HepG2 (cell line): ENCODE results near the gene OTOL1. TPM values are rescaled to one million over a fixed set of nuclear protein-coding genes. Genes with fewer than 3 reads are reported as not detected.

Experiments
- ATAC-seq: fragments of 200-7000 bp; cut with Tn5 transposase; 3 replicates; pipeline ENCODE4 v1.9.1; 2020; ENCODE audit warnings: mild to moderate bottlenecking, moderate library complexity
- BruUV-seq: library from RNA; stranded (reverse); fragments of 400-500 nt; replicated peaks from 2 replicates; lab custom pipeline; 2021; lab: Mats Ljungman, UMichigan
- CTCF ChIA-PET: fragments of 300-600 bp; formaldehyde crosslinking; extraction: SDS; loops from one replicate; lab custom pipeline; 2021; ENCODE audit warnings: low total read pairs, inconsistent platforms, low intra/inter-chr PET ratio; lab: Yijun Ruan, JAX
- POLR2A ChIA-PET: fragments of 350-600 bp; sonication (Branson Sonifier 250); formaldehyde crosslinking; loops from one replicate; lab custom pipeline; 2020; ENCODE audit warnings: antibody characterized with exemption, inconsistent platforms; lab: Yijun Ruan, JAX
- DNase-seq: peaks from one replicate; pipeline ENCODE4 v3.0.0-alpha.2; 2015; ENCODE audit warnings: low spot score
- FAIRE-seq: peaks from 3 replicates; lab custom pipeline; 2011; peaks lifted over from hg19 to GRCh38; lab: Jason Lieb, UNC
- H2AFZ ChIP-seq: one replicate; pipeline ENCODE4 v1.6.1; 2011; ENCODE audit warnings: low read length, inconsistent platforms
- H3K27ac ChIP-seq: fragments of 300-600 bp; 3 replicates; pipeline ENCODE4 v1.8.0; 2011; ENCODE audit warnings: mixed run types, mild to moderate bottlenecking, mixed read lengths, low read length, inconsistent platforms; ENCODE audit not compliant: insufficient read depth; ENCODE audit errors: extremely low read length
- H3K27me3 ChIP-seq, 2 experiments: fragments of 200-600 bp in 1 of 2; 2 replicates in 1 of 2; 3 replicates in 1 of 2; pipeline versions ENCODE4 v1.6.0 to v1.8.0; 2011; ENCODE audit warnings: low read length in 2 of 2, mild to moderate bottlenecking in 2 of 2, moderate library complexity in 2 of 2, inconsistent platforms in 1 of 2; ENCODE audit not compliant: insufficient read depth in 2 of 2, control insufficient read depth in 1 of 2
- H3K36me3 ChIP-seq, 2 experiments: fragments of 200-600 bp in 1 of 2; replicated peaks in 1 of 2; 2 replicates in 1 of 2; 3 replicates in 1 of 2; pipeline versions ENCODE4 v1.5.1 to v1.8.0; 2011; ENCODE audit warnings: low read length in 2 of 2, inconsistent platforms in 1 of 2; ENCODE audit not compliant: insufficient read depth in 2 of 2, control insufficient read depth in 1 of 2
- H3K4me1 ChIP-seq: 2 replicates; pipeline ENCODE4 v1.5.1; 2012; ENCODE audit warnings: low read length, inconsistent platforms; ENCODE audit not compliant: insufficient read depth
- H3K4me2 ChIP-seq: 2 replicates; pipeline ENCODE4 v1.6.0; 2011; ENCODE audit warnings: low read depth, low read length, inconsistent platforms
- H3K4me3 ChIP-seq, 3 experiments: fragments of 200-600 bp in 1 of 3; sonication (generic), shearing (Covaris generic) in 1 of 3; replicated peaks in 1 of 3; 2 replicates each; pipeline ENCODE4 v1.5.1; 2011 to 2016; ENCODE audit warnings: low read length in 3 of 3, inconsistent platforms in 2 of 3, low read depth in 2 of 3, mild to moderate bottlenecking in 2 of 3, control low read depth in 1 of 3, mixed read lengths in 1 of 3; ENCODE audit not compliant: insufficient read depth in 1 of 3
- H3K79me2 ChIP-seq: one replicate; pipeline ENCODE4 v1.6.1; 2011; ENCODE audit warnings: low read length, inconsistent platforms; ENCODE audit not compliant: insufficient read depth
- H3K9ac ChIP-seq: 2 replicates; pipeline ENCODE4 v1.6.0; 2011; ENCODE audit warnings: mild to moderate bottlenecking, low read depth, low read length, inconsistent platforms; ENCODE audit not compliant: insufficient read depth
- H3K9me3 ChIP-seq: 2 replicates; pipeline ENCODE4 v1.5.1; 2012; ENCODE audit warnings: mild to moderate bottlenecking, low read length
- H4K20me1 ChIP-seq: 2 replicates; pipeline ENCODE4 v1.6.0; 2011; ENCODE audit warnings: inconsistent platforms, mild to moderate bottlenecking, low read length, moderate library complexity; ENCODE audit not compliant: insufficient read depth
- ESRRA ChIP-seq: sonication (generic); formaldehyde crosslinking; IDR thresholded peaks from 2 replicates; pipeline ENCODE4 v1.5.1; 2020; ENCODE audit warnings: mild to moderate bottlenecking, low read depth, missing genetic modification reagents
- GABPB1 ChIP-seq: IDR thresholded peaks from 2 replicates; pipeline ENCODE4 v1.6.1; 2016; ENCODE audit warnings: mild to moderate bottlenecking, missing genetic modification reagents, moderate library complexity, missing compliant biosample characterization
- PTBP1 ChIP-seq: fragments of 200-400 bp; formaldehyde crosslinking; IDR thresholded peaks from 2 replicates; pipeline ENCODE4 v1.6.1; 2018; ENCODE audit warnings: low read length, low read depth; ENCODE audit not compliant: poor library complexity, severe bottlenecking
- STAG1 ChIP-seq: sonication (generic); formaldehyde crosslinking; IDR thresholded peaks from 2 replicates; pipeline ENCODE4 v1.4.0; 2020; ENCODE audit warnings: missing genetic modification reagents
- WGBS: methylation state at CpG from one replicate; pipeline ENCODE4 v1.1.6; 2017; ENCODE audit warnings: low lambda C conversion rate; 5-methylcytosine and 5-hydroxymethylcytosine counted together
- in situ Hi-C: cut with HindIII; loops from 2 replicates; pipeline ENCODE4 v1.10.0; 2017; ENCODE audit warnings: low pct_unique_long_range_greater_than_20kb; ENCODE audit not compliant: extremely low pct_ligation_motif_present
- intact Hi-C: fragments of 100-400 bp; cut with micrococcal nuclease; formaldehyde crosslinking; loops from one replicate; pipeline ENCODE4 v1.10.0; 2022; ENCODE audit not compliant: unreplicated experiment
- polyA plus RNA-seq, 8 experiments: library from polyadenylated mRNA; depleted of rRNA in 3 of 8; stranded (reverse) in 7 of 8; unstranded in 1 of 8; fragments of >200 nt; fragmentation: Illumina TruSeq in 4 of 8; extraction: Trizol in 4 of 8; gene quantifications; 2 replicates each; pipeline versions ENCODE4 v1.2.1 to v1.2.3, GENCODE V29; 2011 to 2016; ENCODE audit warnings: low read depth in 4 of 8, missing spikeins in 1 of 8, mixed read lengths in 1 of 8; ENCODE audit not compliant: insufficient read depth in 1 of 8
- total RNA-seq, 5 experiments: library from RNA; depleted of rRNA; stranded (reverse); fragments of >200 nt; fragmentation: Illumina TruSeq; extraction: Trizol; gene quantifications; 2 replicates each; pipeline ENCODE4 v1.2.3, GENCODE V29; 2016; ENCODE audit warnings: low read depth in 1 of 5
- TF ChIP-seq, protein P1 (sequence below): sonication (generic); formaldehyde crosslinking; IDR thresholded peaks from 2 replicates; pipeline ENCODE4 v1.5.0; 2020; ENCODE audit warnings: mild to moderate bottlenecking, missing genetic modification reagents, moderate library complexity
- TF ChIP-seq, protein P2 (sequence below), 2 experiments: fragments of 450-650 bp in 1 of 2; sonication (generic) in 1 of 2; formaldehyde crosslinking; IDR thresholded peaks; 2 replicates each; pipeline versions ENCODE4 v1.5.0 to v1.8.0; 2020 to 2022; ENCODE audit warnings: mild to moderate bottlenecking in 1 of 2, missing genetic modification reagents in 1 of 2
- TF ChIP-seq, protein P3 (sequence below): sonication (generic); formaldehyde crosslinking; IDR thresholded peaks from 2 replicates; pipeline ENCODE4 v1.8.1; 2023; ENCODE audit warnings: mild to moderate bottlenecking, missing genetic modification reagents

The OTOL1 gene
- total and polyA plus RNA-seq, 2 of the 13 experiments (the other 11 are each of a cell fraction or from before 2014, with no cell fraction given), result not detected

DNA sequence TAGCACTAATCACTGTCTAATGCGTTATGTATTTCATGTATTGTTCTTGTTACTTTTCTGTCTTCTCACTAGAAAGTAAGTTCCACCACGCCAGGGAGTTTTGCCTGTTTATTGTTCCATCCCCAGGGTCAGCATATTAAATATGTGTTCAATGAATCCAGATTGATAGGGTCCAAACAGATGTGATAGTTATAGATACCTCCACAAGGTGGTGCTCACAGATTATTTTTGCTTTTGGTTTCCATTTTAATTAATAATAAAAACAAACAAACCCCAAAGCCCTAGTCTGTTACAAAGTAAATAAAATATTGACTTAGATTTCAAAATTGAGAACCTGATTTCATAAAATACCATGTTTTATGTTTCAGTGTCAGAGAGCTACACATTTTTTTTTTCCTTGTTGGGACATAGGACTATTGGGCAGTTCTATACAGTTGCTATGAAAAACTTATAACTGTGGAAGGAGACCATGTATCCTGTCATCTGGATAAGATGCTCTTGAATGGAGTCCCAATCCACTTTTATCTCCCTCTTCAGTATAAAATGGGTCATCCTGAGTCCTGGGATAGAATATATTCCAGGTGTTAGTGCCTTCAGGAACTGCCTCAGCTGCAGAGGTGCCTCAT lies 12.4 kb downstream of the OTOL1 start:
- no peak overlapping the region for H3K9ac ChIP-seq
- no peak overlapping the region for H3K4me2 ChIP-seq
- in situ Hi-C loops (no loop called here), intact Hi-C loops (no loop called here)
- no peaks in the 10 kb centered on the region for H3K27me3 ChIP-seq
- no peaks in the 10 kb centered on the region for H3K79me2 ChIP-seq
- whole genome bisulfite sequencing, result 0% methylated on average over 2 of the region's 2 CpGs
- H3K4me3 ChIP-seq, result no peak overlapping the region
- no peaks in the 10 kb centered on the region for H3K36me3 ChIP-seq
- FAIRE-seq (no peak), ATAC-seq (peak; percentile 38; the same call in 1 of the 3 replicates), DNase-seq (no peak)
- TF ChIP-seq PTBP1 (no peak), STAG1 (peak; percentile 43)
- TF ChIP-seq, protein P1, sequence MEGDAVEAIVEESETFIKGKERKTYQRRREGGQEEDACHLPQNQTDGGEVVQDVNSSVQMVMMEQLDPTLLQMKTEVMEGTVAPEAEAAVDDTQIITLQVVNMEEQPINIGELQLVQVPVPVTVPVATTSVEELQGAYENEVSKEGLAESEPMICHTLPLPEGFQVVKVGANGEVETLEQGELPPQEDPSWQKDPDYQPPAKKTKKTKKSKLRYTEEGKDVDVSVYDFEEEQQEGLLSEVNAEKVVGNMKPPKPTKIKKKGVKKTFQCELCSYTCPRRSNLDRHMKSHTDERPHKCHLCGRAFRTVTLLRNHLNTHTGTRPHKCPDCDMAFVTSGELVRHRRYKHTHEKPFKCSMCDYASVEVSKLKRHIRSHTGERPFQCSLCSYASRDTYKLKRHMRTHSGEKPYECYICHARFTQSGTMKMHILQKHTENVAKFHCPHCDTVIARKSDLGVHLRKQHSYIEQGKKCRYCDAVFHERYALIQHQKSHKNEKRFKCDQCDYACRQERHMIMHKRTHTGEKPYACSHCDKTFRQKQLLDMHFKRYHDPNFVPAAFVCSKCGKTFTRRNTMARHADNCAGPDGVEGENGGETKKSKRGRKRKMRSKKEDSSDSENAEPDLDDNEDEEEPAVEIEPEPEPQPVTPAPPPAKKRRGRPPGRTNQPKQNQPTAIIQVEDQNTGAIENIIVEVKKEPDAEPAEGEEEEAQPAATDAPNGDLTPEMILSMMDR (CRISPR knock-in tag), result 0 out of 2 replicates have a peak, but pooled peaks have one; percentile 12
- H2AFZ ChIP-seq, result no peak overlapping the region
- H4K20me1 ChIP-seq, result no peaks in the 10 kb centered on the region
- no peaks in the 10 kb centered on the region for H3K4me1 ChIP-seq
- H3K9me3 ChIP-seq, result no peaks in the 10 kb centered on the region
- H3K27ac ChIP-seq, result no peak overlapping the region
- POLR2A ChIA-PET, result no interaction called here
- CTCF ChIA-PET, result no interaction called here
- BruUV-seq, result no TSS peak

DNA sequence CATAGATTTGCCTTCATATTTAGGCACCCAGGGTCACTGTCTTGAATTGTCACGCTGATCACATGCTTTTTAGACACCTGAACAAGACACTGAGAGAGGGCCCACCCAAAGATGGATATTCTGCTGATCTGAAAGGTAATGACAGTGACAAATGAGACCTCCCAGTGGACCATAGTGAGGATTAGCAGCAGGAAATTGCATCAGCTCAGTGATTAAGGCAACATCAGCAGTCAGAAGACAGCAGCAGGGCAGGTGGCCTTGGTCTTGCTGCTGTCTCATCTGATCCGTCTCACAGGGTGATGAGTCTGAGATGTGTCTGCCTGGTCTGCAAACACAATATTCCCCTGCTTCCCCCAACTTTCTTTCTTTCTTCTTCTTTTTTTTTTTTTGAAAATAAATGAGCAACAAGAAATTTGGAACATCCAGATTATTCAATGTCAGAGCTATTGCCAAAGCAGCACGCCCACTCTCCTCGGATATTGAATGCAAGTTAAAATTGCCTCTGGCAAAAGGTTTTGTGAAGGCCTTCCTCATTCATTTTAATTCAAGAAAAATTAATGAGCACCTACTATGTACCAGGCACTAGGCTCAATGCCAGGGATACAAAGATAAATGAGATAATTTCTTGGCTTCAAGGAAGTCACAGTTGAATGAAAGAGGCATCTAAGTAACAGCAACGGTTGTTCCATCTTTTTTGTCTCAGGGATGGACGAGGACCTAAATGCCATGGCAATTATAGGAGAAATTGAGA lies 14.1 kb downstream of the OTOL1 start:
- TF ChIP-seq, protein P2, sequence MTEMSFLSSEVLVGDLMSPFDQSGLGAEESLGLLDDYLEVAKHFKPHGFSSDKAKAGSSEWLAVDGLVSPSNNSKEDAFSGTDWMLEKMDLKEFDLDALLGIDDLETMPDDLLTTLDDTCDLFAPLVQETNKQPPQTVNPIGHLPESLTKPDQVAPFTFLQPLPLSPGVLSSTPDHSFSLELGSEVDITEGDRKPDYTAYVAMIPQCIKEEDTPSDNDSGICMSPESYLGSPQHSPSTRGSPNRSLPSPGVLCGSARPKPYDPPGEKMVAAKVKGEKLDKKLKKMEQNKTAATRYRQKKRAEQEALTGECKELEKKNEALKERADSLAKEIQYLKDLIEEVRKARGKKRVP (CRISPR knock-in tag; IDR thresholded peaks at IDR 0.05), result peak in 1 of 2 experiments; percentile 57; a peak in 2 of 4 replicates
- TF ChIP-seq GABPB1 (peak; percentile 21; the same call in 1 of the 2 replicates), ESRRA (CRISPR knock-in tag) (no peak)
- TF ChIP-seq, protein P3, sequence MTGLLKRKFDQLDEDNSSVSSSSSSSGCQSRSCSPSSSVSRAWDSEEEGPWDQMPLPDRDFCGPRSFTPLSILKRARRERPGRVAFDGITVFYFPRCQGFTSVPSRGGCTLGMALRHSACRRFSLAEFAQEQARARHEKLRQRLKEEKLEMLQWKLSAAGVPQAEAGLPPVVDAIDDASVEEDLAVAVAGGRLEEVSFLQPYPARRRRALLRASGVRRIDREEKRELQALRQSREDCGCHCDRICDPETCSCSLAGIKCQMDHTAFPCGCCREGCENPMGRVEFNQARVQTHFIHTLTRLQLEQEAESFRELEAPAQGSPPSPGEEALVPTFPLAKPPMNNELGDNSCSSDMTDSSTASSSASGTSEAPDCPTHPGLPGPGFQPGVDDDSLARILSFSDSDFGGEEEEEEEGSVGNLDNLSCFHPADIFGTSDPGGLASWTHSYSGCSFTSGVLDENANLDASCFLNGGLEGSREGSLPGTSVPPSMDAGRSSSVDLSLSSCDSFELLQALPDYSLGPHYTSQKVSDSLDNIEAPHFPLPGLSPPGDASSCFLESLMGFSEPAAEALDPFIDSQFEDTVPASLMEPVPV (CRISPR knock-in tag), result no peak
- H3K9ac ChIP-seq, result no peak overlapping the region
- 5% methylated on average over 6 of the region's 6 CpGs for WGBS
- H3K9me3 ChIP-seq, result no peaks in the 10 kb centered on the region
- no peak overlapping the region for H2AFZ ChIP-seq
- in situ Hi-C loops, result no loop called here
- ATAC-seq, result no peak
- no peak overlapping the region for H3K27ac ChIP-seq
- intact Hi-C loops, result no loop called here
- H4K20me1 ChIP-seq, result no peaks in the 10 kb centered on the region
- H3K36me3 ChIP-seq, result no peaks in the 10 kb centered on the region
- no peaks in the 10 kb centered on the region for H3K27me3 ChIP-seq
- ChIA-PET POLR2A (no interaction called here), CTCF (no interaction called here)
- FAIRE-seq, result no peak
- no peak overlapping the region for H3K4me3 ChIP-seq
- H3K4me1 ChIP-seq, result no peaks in the 10 kb centered on the region
- H3K4me2 ChIP-seq, result no peak overlapping the region
- no peak for DNase-seq
- BruUV-seq, result no TSS peak
- H3K79me2 ChIP-seq, result no peaks in the 10 kb centered on the region
